HEK293 (cell line): ENCODE data around the gene NAP1L4.

Source experiments
- CTCF ChIA-PET: fragments of 350-600 bp; formaldehyde crosslinking; extraction: SDS; loops from one replicate; lab custom pipeline; 2021; ENCODE audit warnings: antibody characterized with exemption; lab: Yijun Ruan, JAX
- POLR2A ChIA-PET: fragments of 300-600 bp; formaldehyde crosslinking; extraction: SDS; loops from one replicate; lab custom pipeline; 2020; ENCODE audit warnings: antibody characterized with exemption, inconsistent platforms; lab: Yijun Ruan, JAX
- H3K27ac ChIP-seq: fragments of 200-500 bp; sonication (Bioruptor generic); 2 replicates; pipeline ENCODE4 v1.5.1; 2014; ENCODE audit warnings: low read depth, low read length, control low read depth, inconsistent platforms; ENCODE audit errors: extremely low read depth
- H3K36me3 ChIP-seq, 2 experiments: fragments of 200-500 bp in 1 of 2; sonication (Bioruptor generic) in 1 of 2; 1 replicate in 1 of 2; 2 replicates in 1 of 2; pipeline ENCODE4 v1.5.1; 2014 to 2017; ENCODE audit warnings: inconsistent platforms in 2 of 2, low read length in 2 of 2; ENCODE audit not compliant: control insufficient read depth in 2 of 2, insufficient read depth in 1 of 2
- H3K4me1 ChIP-seq: fragments of 200-500 bp; sonication (Bioruptor generic); 2 replicates; pipeline ENCODE4 v1.5.1; 2014; ENCODE audit warnings: mild to moderate bottlenecking, low read length, inconsistent platforms; ENCODE audit not compliant: control insufficient read depth, insufficient read depth
- H3K4me3 ChIP-seq: 2 replicates; pipeline ENCODE4 v1.5.1; 2011; ENCODE audit warnings: low read depth, mild to moderate bottlenecking, control low read depth, low read length, moderate library complexity
- H3K9me3 ChIP-seq: fragments of 200-500 bp; sonication (Bioruptor generic); 2 replicates; pipeline ENCODE4 v1.5.1; 2014; ENCODE audit warnings: low read depth, low read length, inconsistent platforms; ENCODE audit not compliant: control insufficient read depth, insufficient read depth
- AEBP2 ChIP-seq: fragments of 450-650 bp; formaldehyde crosslinking; IDR thresholded peaks from 2 replicates; pipeline ENCODE4 v1.5.1; 2016; ENCODE audit warnings: missing biosample characterization, missing genetic modification characterization, borderline replicate concordance
- GFI1B ChIP-seq: fragments of 450-650 bp; formaldehyde crosslinking; IDR thresholded peaks from 2 replicates; pipeline ENCODE4 v1.5.1; 2016; ENCODE audit warnings: missing biosample characterization, missing genetic modification characterization
- KLF16 ChIP-seq: fragments of 450-650 bp; formaldehyde crosslinking; IDR thresholded peaks from 2 replicates; pipeline ENCODE4 v1.5.1; 2017; ENCODE audit warnings: missing biosample characterization, missing genetic modification characterization
- KLF7 ChIP-seq: fragments of 450-650 bp; formaldehyde crosslinking; IDR thresholded peaks from 2 replicates; pipeline ENCODE4 v1.5.1; 2016; ENCODE audit warnings: missing biosample characterization, missing genetic modification characterization, borderline replicate concordance
- KLF9 ChIP-seq: fragments of 450-650 bp; formaldehyde crosslinking; IDR thresholded peaks from 2 replicates; pipeline ENCODE4 v1.5.1; 2016; ENCODE audit warnings: missing biosample characterization, missing genetic modification characterization, low read depth
- REST ChIP-seq: fragments of 450-650 bp; formaldehyde crosslinking; IDR thresholded peaks from 2 replicates; pipeline ENCODE4 v1.5.1; 2016; ENCODE audit warnings: missing biosample characterization, missing genetic modification characterization
- ZBTB20 ChIP-seq: fragments of 450-650 bp; formaldehyde crosslinking; IDR thresholded peaks from 2 replicates; pipeline ENCODE4 v1.5.1; 2016; ENCODE audit warnings: missing biosample characterization, missing genetic modification characterization
- ZFHX2 ChIP-seq: fragments of 450-650 bp; formaldehyde crosslinking; conservative IDR thresholded peaks from 2 replicates; pipeline ENCODE4 v1.5.1; 2016; ENCODE audit warnings: missing biosample characterization, missing genetic modification characterization
- ZIC2 ChIP-seq: fragments of 450-650 bp; formaldehyde crosslinking; IDR thresholded peaks from 2 replicates; pipeline ENCODE4 v1.5.1; 2016; ENCODE audit warnings: missing biosample characterization, missing genetic modification characterization
- ZNF202 ChIP-seq: fragments of 450-650 bp; formaldehyde crosslinking; IDR thresholded peaks from 2 replicates; pipeline ENCODE4 v1.5.1; 2016; ENCODE audit warnings: missing biosample characterization, missing genetic modification characterization, borderline replicate concordance
- ZNF211 ChIP-seq: fragments of 450-650 bp; formaldehyde crosslinking; IDR thresholded peaks from 2 replicates; pipeline ENCODE4 v1.5.1; 2016; ENCODE audit warnings: low read depth, missing biosample characterization, missing genetic modification characterization
- ZNF280D ChIP-seq: fragments of 450-650 bp; formaldehyde crosslinking; IDR thresholded peaks from 2 replicates; pipeline ENCODE4 v1.5.1; 2016; ENCODE audit warnings: missing biosample characterization, missing genetic modification characterization
- ZNF311 ChIP-seq: fragments of 450-650 bp; formaldehyde crosslinking; IDR thresholded peaks from 2 replicates; pipeline ENCODE4 v1.5.1; 2017; ENCODE audit warnings: missing biosample characterization, missing genetic modification characterization, borderline replicate concordance
- ZNF354C ChIP-seq: fragments of 450-650 bp; formaldehyde crosslinking; IDR thresholded peaks from 2 replicates; pipeline ENCODE4 v1.5.1; 2016; ENCODE audit warnings: missing biosample characterization, missing genetic modification characterization, low read depth, borderline replicate concordance
- ZNF433 ChIP-seq: fragments of 450-650 bp; formaldehyde crosslinking; IDR thresholded peaks from 2 replicates; pipeline ENCODE4 v1.5.1; 2016; ENCODE audit warnings: missing biosample characterization, missing genetic modification characterization, low read depth
- ZNF449 ChIP-seq: fragments of 450-650 bp; formaldehyde crosslinking; IDR thresholded peaks from 2 replicates; pipeline ENCODE4 v1.5.1; 2017; ENCODE audit warnings: missing biosample characterization, mild to moderate bottlenecking, missing genetic modification characterization, moderate library complexity
- ZNF501 ChIP-seq: fragments of 450-650 bp; formaldehyde crosslinking; IDR thresholded peaks from 2 replicates; pipeline ENCODE4 v1.5.1; 2016; ENCODE audit warnings: missing biosample characterization, missing genetic modification characterization
- ZNF555 ChIP-seq: fragments of 450-650 bp; formaldehyde crosslinking; conservative IDR thresholded peaks from 2 replicates; pipeline ENCODE4 v1.5.1; 2017; ENCODE audit warnings: missing biosample characterization, mild to moderate bottlenecking, missing genetic modification characterization, inconsistent platforms
- ZNF561 ChIP-seq: fragments of 450-650 bp; IDR thresholded peaks from 2 replicates; pipeline ENCODE4 v1.5.1; 2018; ENCODE audit warnings: missing biosample characterization, missing genetic modification characterization, borderline replicate concordance
- ZSCAN18 ChIP-seq: fragments of 450-650 bp; formaldehyde crosslinking; IDR thresholded peaks from 2 replicates; pipeline ENCODE4 v1.5.1; 2016; ENCODE audit warnings: missing biosample characterization, missing genetic modification characterization
- ZSCAN4 ChIP-seq: fragments of 450-650 bp; formaldehyde crosslinking; IDR thresholded peaks from 2 replicates; pipeline ENCODE4 v1.5.1; 2017; ENCODE audit warnings: missing biosample characterization, missing genetic modification characterization

NAP1L4 gene

GRCh38 chr11:2923446-2924375 lies 68.4 kb downstream of the NAP1L4 start (continued):
- TF ChIP-seq REST (tag by site-specific recombination) (no peak), ZNF354C (tag by site-specific recombination) (no peak), ZNF280D (tag by site-specific recombination) (no peak), ZIC2 (tag by site-specific recombination) (no peak), ZFHX2 (tag by site-specific recombination) (no peak), ZNF561 (no peak), ZSCAN4 (tag by site-specific recombination) (no peak), ZNF211 (tag by site-specific recombination) (no peak), ZNF433 (tag by site-specific recombination) (no peak), AEBP2 (tag by site-specific recombination) (no peak), ZBTB20 (tag by site-specific recombination) (no peak), KLF7 (no peak), ZNF501 (tag by site-specific recombination) (no peak), ZSCAN18 (tag by site-specific recombination) (no peak)

- H3K27ac ChIP-seq = no peak overlapping the region
- H3K4me1 ChIP-seq = no peaks in the 10 kb centered on the region
- POLR2A ChIA-PET = interaction anchor here (0.6 kb wide), 1 partner anchor 69 kb away, joined by 5 read pairs; the partner anchor contains the start of gene NAP1L4
- CTCF ChIA-PET = no interaction called here
- no peaks in the 10 kb centered on the region for H3K9me3 ChIP-seq
- no peak overlapping the region for H3K4me3 ChIP-seq
- no peaks in the 10 kb centered on the region for H3K36me3 ChIP-seq
- TF ChIP-seq ZBTB20 (tag by site-specific recombination) = no peak
- no peak for TF ChIP-seq ZNF311 (tag by site-specific recombination)
- TF ChIP-seq ZNF449 (tag by site-specific recombination) = no peak
- TF ChIP-seq ZNF202 = no peak
- TF ChIP-seq KLF9 (tag by site-specific recombination) = no peak
- TF ChIP-seq ZNF555 = no peak
- no peak for TF ChIP-seq KLF16
- no peak for TF ChIP-seq GFI1B
- no peak for TF ChIP-seq ZIC2 (tag by site-specific recombination)
Observed at GRCh38 chr11:2922655-2923054, 69.5 kb downstream of the NAP1L4 start.
